Osteoblast (primary cell): ENCODE results near the gene MATCAP1. TPM values are rescaled to one million over a fixed set of nuclear protein-coding genes. Genes with fewer than 3 reads are reported as not detected.

Source experiments
- DNase-seq: peaks from one replicate; pipeline ENCODE4 v3.0.0; 2011; ENCODE audit warnings: low spot score, mixed read lengths; ENCODE audit not compliant: insufficient read length; ENCODE audit errors: missing footprints
- H2AFZ ChIP-seq: 2 replicates; pipeline ENCODE4 v1.6.0; 2011; ENCODE audit warnings: mild to moderate bottlenecking, low read length
- H3K27ac ChIP-seq: 2 replicates; pipeline ENCODE4 v1.5.1; 2011; ENCODE audit warnings: mild to moderate bottlenecking, low read depth, low read length, moderate library complexity
- H3K27me3 ChIP-seq: 2 replicates; pipeline ENCODE4 v1.6.0; 2012; ENCODE audit warnings: mild to moderate bottlenecking, control low read depth, inconsistent platforms, low read length, moderate library complexity; ENCODE audit not compliant: insufficient read depth
- H3K36me3 ChIP-seq: 2 replicates; pipeline ENCODE4 v1.5.1; 2011; ENCODE audit warnings: mild to moderate bottlenecking, low read length, control low read depth, moderate library complexity; ENCODE audit not compliant: insufficient read depth
- H3K4me1 ChIP-seq: 2 replicates; pipeline ENCODE4 v1.5.1; 2011; ENCODE audit warnings: mild to moderate bottlenecking, low read length, control low read depth, moderate library complexity; ENCODE audit not compliant: insufficient read depth
- H3K4me2 ChIP-seq: 2 replicates; pipeline ENCODE4 v1.6.0; 2011; ENCODE audit warnings: mild to moderate bottlenecking, low read length; ENCODE audit not compliant: insufficient read depth
- H3K4me3 ChIP-seq: fragments of 200-600 bp; sonication (generic); 3 replicates; pipeline ENCODE4 v1.5.1; 2012; ENCODE audit warnings: mild to moderate bottlenecking, low read length, inconsistent platforms; ENCODE audit not compliant: insufficient read depth
- H3K79me2 ChIP-seq: 2 replicates; pipeline ENCODE4 v1.6.0; 2012; ENCODE audit warnings: mild to moderate bottlenecking, low read length, control low read depth, inconsistent platforms; ENCODE audit not compliant: insufficient read depth
- H3K9me3 ChIP-seq: 2 replicates; pipeline ENCODE4 v1.5.1; 2011; ENCODE audit warnings: low read depth, low read length, control low read depth
- H4K20me1 ChIP-seq: 2 replicates; pipeline ENCODE4 v1.6.0; 2012; ENCODE audit warnings: mild to moderate bottlenecking, low read length, control low read depth; ENCODE audit not compliant: insufficient read depth
- CTCF ChIP-seq: IDR thresholded peaks from 2 replicates; pipeline ENCODE4 v1.5.1; 2011; ENCODE audit warnings: mild to moderate bottlenecking, low read depth, low read length, moderate library complexity; ENCODE audit errors: extremely low read depth
- total RNA-seq: library from RNA; depleted of rRNA; stranded (reverse); fragments of >200 nt; gene quantifications from 2 replicates; pipeline ENCODE4 v1.2.3, GENCODE V29; 2012

MATCAP1 gene
- total RNA-seq, 1 donor, result 3.6 TPM

DNA sequence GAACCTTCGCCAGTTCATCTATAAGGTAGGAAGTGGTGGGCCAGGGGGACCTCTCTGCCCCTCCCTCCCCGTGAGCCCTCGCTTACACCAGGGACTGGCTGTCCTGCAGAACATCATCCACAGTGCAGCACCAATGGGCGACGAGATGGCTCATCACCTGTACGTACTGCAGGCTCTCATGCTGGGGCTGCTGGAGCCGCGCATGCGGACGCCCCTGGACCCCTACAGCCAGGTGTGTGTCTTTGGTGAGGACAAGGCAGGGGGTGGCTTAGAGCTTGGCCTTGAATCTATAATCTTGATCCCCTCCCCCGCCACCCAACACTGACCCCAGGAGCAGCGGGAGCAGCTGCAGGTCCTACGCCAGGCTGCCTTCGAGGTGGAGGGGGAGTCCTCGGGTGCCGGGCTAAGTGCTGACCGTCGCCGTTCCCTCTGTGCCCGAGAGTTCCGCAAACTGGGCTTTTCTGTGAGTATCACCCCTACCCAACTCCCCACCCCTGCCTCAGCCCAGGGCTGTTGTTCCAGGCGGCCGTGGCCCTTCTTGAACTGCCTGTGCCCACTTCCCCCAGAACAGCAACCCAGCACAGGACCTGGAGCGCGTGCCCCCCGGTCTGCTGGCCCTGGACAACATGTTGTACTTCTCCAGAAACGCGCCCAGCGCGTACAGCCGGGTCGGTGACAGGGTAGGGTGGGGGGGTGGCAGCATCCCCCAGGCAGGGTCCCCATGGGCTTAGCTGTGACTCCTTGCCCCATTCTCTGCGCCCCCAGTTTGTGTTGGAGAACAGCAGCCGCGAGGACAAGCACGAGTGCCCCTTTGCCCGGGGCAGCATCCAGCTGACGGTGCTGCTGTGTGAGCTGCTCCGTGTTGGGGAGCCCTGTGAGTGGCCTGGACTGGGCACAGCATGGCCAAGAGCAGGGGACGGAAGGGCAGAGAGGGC, 17.9 kb upstream of the MATCAP1 start:
- Histone ChIP-seq H3K4me3 (no peak overlapping the region), H2AFZ (no peak overlapping the region), H3K4me2 (no peak overlapping the region), H4K20me1 (peaks cover 15% of the 10 kb centered on the region), H3K79me2 (peaks cover 2% of the 10 kb centered on the region), H3K36me3 (peaks cover 21% of the 10 kb centered on the region), H3K4me1 (no peaks in the 10 kb centered on the region), H3K27ac (no peak overlapping the region), H3K27me3 (no peaks in the 10 kb centered on the region), H3K9me3 (no peaks in the 10 kb centered on the region)
- TF ChIP-seq CTCF, result no peak
- peak; percentile 90 for DNase-seq

DNA sequence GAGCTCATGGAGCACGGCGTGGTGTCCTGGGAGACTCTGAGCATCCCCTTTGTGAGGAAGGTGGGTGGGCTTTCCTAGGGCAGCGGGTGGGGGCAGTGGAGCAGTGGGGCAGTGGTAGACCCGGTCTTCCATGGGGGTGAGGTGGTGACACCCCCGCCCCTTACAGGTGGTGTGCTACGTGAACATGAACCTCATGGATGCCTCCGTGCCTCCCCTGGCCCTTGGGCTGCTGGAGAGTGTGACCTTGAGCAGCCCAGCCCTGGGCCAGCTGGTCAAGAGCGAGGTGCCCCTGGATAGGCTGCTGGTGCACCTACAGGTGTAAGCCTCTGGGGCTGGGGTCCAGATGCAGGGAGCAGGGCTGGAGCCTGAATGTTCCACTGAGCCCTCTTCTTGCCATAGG, 16.7 kb upstream of the MATCAP1 start:
- Histone ChIP-seq H4K20me1 (peaks cover 19% of the 10 kb centered on the region), H3K27ac (no peak overlapping the region), H3K9me3 (no peaks in the 10 kb centered on the region), H3K4me1 (no peaks in the 10 kb centered on the region), H3K4me2 (no peak overlapping the region), H3K27me3 (no peaks in the 10 kb centered on the region), H3K4me3 (no peak overlapping the region), H3K79me2 (peaks cover 7% of the 10 kb centered on the region), H3K36me3 (peaks cover 32% of the 10 kb centered on the region), H2AFZ (no peak overlapping the region)
- TF ChIP-seq CTCF, result no peak
- DNase-seq, result peak; percentile 86

- Histone ChIP-seq H4K20me1 (peaks cover 23% of the 10 kb centered on the region), H3K4me2 (no peak overlapping the region), H3K9me3 (no peaks in the 10 kb centered on the region), H3K27me3 (no peaks in the 10 kb centered on the region), H3K27ac (no peak overlapping the region), H3K79me2 (peaks cover 14% of the 10 kb centered on the region), H3K36me3 (peaks cover 39% of the 10 kb centered on the region), H2AFZ (no peak overlapping the region), H3K4me1 (no peaks in the 10 kb centered on the region), H3K4me3 (no peak overlapping the region)
- peak; percentile 76 for DNase-seq
- no peak for TF ChIP-seq CTCF
These were observed 16.0 kb upstream of the MATCAP1 start for GRCh38 chr16:67199808-67200198.

- peak; percentile 23 for TF ChIP-seq CTCF
- no peak within 1 kb of the TSS for H3K4me3 ChIP-seq
- no peaks in the 10 kb centered on the region for H3K4me1 ChIP-seq
- peaks cover 20% of the 10 kb centered on the region for H3K79me2 ChIP-seq
- peaks cover 45% of the 10 kb centered on the region for H3K36me3 ChIP-seq
- H3K9me3 ChIP-seq, result no peaks in the 10 kb centered on the region
- DNase-seq, result peak; percentile 85
- no peaks in the 10 kb centered on the region for H3K27me3 ChIP-seq
- H3K4me2 ChIP-seq, result no peak within 1 kb of the TSS
- H4K20me1 ChIP-seq, result peaks cover 28% of the 10 kb centered on the region
- H3K27ac ChIP-seq, result no peak within 1 kb of the TSS
- no peak within 1 kb of the TSS for H2AFZ ChIP-seq
These were observed 15.4 kb upstream of the MATCAP1 start, which contains the start of gene ELMO3 for GRCh38 chr16:67199011-67199807. Gene ELMO3, plus strand, starts transcription at chr16:67199131. Its CDS starts 196 bp downstream, at chr16:67199327.
